DMS53 treated with DMSO at 0.1 percent for 48 hours (cell line): ENCODE data around the gene ENO1.
A peak's percentile ranks its signal among the peaks of the same experiment; 100 is the strongest.
"Not testable (repeated sequence)": the region's sequence is repeated elsewhere in the genome, so short reads cannot be mapped to it uniquely, and the experiment has no call there.

Experiments used
- DNase-seq: peaks from one replicate; lab custom pipeline; 2025; ENCODE audit not compliant: unreplicated experiment; lab: John Stamatoyannopoulos, UW

The ENO1 gene

GRCh38 chr1:8847990-8848389, 30.5 kb downstream of the ENO1 start:
- DNase-seq, result peak; percentile 84

GRCh38 chr1:8846263-8846662, 32.2 kb downstream of the ENO1 start:
- no peak for DNase-seq

GRCh38 chr1:8845104-8846097, 33.1 kb downstream of the ENO1 start:
- no peak for DNase-seq

- DNase-seq, result no peak
Observed at GRCh38 chr1:8844501-8845006, 33.9 kb downstream of the ENO1 start.

GRCh38 chr1:8841395-8841794, 37.1 kb downstream of the ENO1 start:
- no peak for DNase-seq

GRCh38 chr1:8839990-8840389, 38.5 kb downstream of the ENO1 start:
- no peak for DNase-seq

- no peak for DNase-seq
Observed at GRCh38 chr1:8835941-8836643, 42.4 kb downstream of the ENO1 start.

GRCh38 chr1:8831340-8831739, 47.1 kb downstream of the ENO1 start:
- no peak for DNase-seq

GRCh38 chr1:8830732-8831131, 47.8 kb downstream of the ENO1 start:
- not testable (repeated sequence) for DNase-seq

- no peak for DNase-seq
Observed at GRCh38 chr1:8825985-8826481, 52.5 kb downstream of the ENO1 start.

GRCh38 chr1:8823295-8823664, 55.2 kb downstream of the ENO1 start:
- no peak for DNase-seq

- peak; percentile 57 for DNase-seq
Observed at GRCh38 chr1:8822373-8823294, 55.9 kb downstream of the ENO1 start.

GRCh38 chr1:8821084-8821483, 57.4 kb downstream of the ENO1 start:
- DNase-seq, result no peak

GRCh38 chr1:8818789-8819188, 59.7 kb downstream of the ENO1 start:
- not testable (repeated sequence) for DNase-seq

GRCh38 chr1:8818325-8818775, 60.1 kb downstream of the ENO1 start:
- peak; percentile 63 for DNase-seq

GRCh38 chr1:8817412-8818324, 60.8 kb downstream of the ENO1 start, which contains the start of gene RERE:
TSS of gene RERE (minus strand) at chr1:8817640.
- peak; percentile 85 for DNase-seq

GRCh38 chr1:8816831-8817411, 61.6 kb downstream of the ENO1 start:
- no peak for DNase-seq

- peak; percentile 10 for DNase-seq
Observed at GRCh38 chr1:8816264-8816663, 62.2 kb downstream of the ENO1 start.

GRCh38 chr1:8815582-8816151, 62.8 kb downstream of the ENO1 start:
- DNase-seq, result no peak
